ENCODE results near the gene NMNAT3.

NMNAT3 gene

DNA sequence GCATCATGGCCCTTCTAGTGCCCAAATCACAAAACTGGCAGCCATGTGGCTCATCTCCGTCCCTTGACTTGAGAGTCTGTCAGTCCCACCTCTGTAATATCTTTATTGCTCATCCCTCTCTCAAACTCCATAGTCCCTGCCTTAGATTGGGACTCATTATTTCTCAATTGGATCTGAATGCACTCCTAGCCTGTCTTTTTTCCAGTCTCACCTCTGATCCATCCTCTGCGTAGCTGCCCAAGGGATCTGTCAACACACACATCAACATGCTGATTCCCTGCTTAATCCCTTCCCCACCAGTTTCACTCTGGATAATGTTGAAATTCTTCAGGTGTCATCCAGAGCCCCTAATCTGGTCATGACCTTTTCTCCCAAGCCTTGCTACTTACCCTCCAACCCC is 39.3 kb downstream of the NMNAT3 start:
- Histone ChIP-seq H3K4me2 (ENCODE audit: low read length) (no peak overlapping the region), H3K27ac (ENCODE audit: low read depth, low read length, poor library complexity, severe bottlenecking) (no peak overlapping the region), H3K36me3 (ENCODE audit: insufficient read depth, low read length) (no peaks in the 10 kb centered on the region), H3K9me2 (ENCODE audit: low read depth, low read length) (no peaks in the 10 kb centered on the region), H4K20me1 (ENCODE audit: insufficient read depth, low read length) (no peaks in the 10 kb centered on the region), H3K4me1 (ENCODE audit: insufficient read depth, low read length, severe bottlenecking) (no peaks in the 10 kb centered on the region), H3K4me3 (ENCODE audit: low read depth, low read length, poor library complexity, severe bottlenecking) (no peak overlapping the region), H2AFZ (ENCODE audit: low read length) (no peak overlapping the region), H3K79me2 (ENCODE audit: insufficient read depth, low read length) (no peaks in the 10 kb centered on the region), H3F3A (ENCODE audit: insufficient read depth, low read length) (no peaks in the 10 kb centered on the region), H3K9ac (ENCODE audit: low read length) (no peak overlapping the region), H3K27me3 (ENCODE audit: insufficient read depth, low read length) (no peaks in the 10 kb centered on the region; the same call in 1 of the 2 replicates), H3K9me3 (ENCODE audit: low read length) (no peaks in the 10 kb centered on the region)
- TF ChIP-seq EZH2 (IDR thresholded peaks at IDR 0.05; ENCODE audit: borderline replicate concordance, low read length): no peak
- TF ChIP-seq, protein P1, sequence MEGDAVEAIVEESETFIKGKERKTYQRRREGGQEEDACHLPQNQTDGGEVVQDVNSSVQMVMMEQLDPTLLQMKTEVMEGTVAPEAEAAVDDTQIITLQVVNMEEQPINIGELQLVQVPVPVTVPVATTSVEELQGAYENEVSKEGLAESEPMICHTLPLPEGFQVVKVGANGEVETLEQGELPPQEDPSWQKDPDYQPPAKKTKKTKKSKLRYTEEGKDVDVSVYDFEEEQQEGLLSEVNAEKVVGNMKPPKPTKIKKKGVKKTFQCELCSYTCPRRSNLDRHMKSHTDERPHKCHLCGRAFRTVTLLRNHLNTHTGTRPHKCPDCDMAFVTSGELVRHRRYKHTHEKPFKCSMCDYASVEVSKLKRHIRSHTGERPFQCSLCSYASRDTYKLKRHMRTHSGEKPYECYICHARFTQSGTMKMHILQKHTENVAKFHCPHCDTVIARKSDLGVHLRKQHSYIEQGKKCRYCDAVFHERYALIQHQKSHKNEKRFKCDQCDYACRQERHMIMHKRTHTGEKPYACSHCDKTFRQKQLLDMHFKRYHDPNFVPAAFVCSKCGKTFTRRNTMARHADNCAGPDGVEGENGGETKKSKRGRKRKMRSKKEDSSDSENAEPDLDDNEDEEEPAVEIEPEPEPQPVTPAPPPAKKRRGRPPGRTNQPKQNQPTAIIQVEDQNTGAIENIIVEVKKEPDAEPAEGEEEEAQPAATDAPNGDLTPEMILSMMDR (IDR thresholded peaks at IDR 0.05; ENCODE audit: low read length): no peak

- Histone ChIP-seq H3K4me2 (ENCODE audit: low read length) (no peak overlapping the region), H3K27me3 (ENCODE audit: insufficient read depth, low read length) (no peaks in the 10 kb centered on the region; the same call in 1 of the 2 replicates), H3K9me2 (ENCODE audit: low read depth, low read length) (no peaks in the 10 kb centered on the region), H3K4me1 (ENCODE audit: insufficient read depth, low read length, severe bottlenecking) (no peaks in the 10 kb centered on the region), H3K79me2 (ENCODE audit: insufficient read depth, low read length) (no peaks in the 10 kb centered on the region), H3K4me3 (ENCODE audit: low read depth, low read length, poor library complexity, severe bottlenecking) (no peak overlapping the region), H3K27ac (ENCODE audit: low read depth, low read length, poor library complexity, severe bottlenecking) (no peak overlapping the region), H4K20me1 (ENCODE audit: insufficient read depth, low read length) (no peaks in the 10 kb centered on the region), H3F3A (ENCODE audit: insufficient read depth, low read length) (no peaks in the 10 kb centered on the region), H2AFZ (ENCODE audit: low read length) (no peak overlapping the region), H3K9me3 (ENCODE audit: low read length) (no peaks in the 10 kb centered on the region), H3K36me3 (ENCODE audit: insufficient read depth, low read length) (no peaks in the 10 kb centered on the region), H3K9ac (ENCODE audit: low read length) (no peak overlapping the region)
- TF ChIP-seq, protein P1 (IDR thresholded peaks at IDR 0.05; ENCODE audit: low read length): no peak
- no peak for TF ChIP-seq EZH2 (IDR thresholded peaks at IDR 0.05; ENCODE audit: borderline replicate concordance, low read length)
Observed at GRCh38 chr3:139636511-139636910, 41.3 kb downstream of the NMNAT3 start.

GRCh38 chr3:139634111-139634635 is 43.6 kb downstream of the NMNAT3 start:
- no peaks in the 10 kb centered on the region for H3K79me2 ChIP-seq (ENCODE audit: insufficient read depth, low read length)
- H3K27me3 ChIP-seq (ENCODE audit: insufficient read depth, low read length): no peaks in the 10 kb centered on the region; the same call in 1 of the 2 replicates
- H3K9me2 ChIP-seq (ENCODE audit: low read depth, low read length): no peaks in the 10 kb centered on the region
- no peaks in the 10 kb centered on the region for H3K9me3 ChIP-seq (ENCODE audit: low read length)
- no peak overlapping the region for H3K9ac ChIP-seq (ENCODE audit: low read length)
- no peak overlapping the region for H2AFZ ChIP-seq (ENCODE audit: low read length)
- H3F3A ChIP-seq (ENCODE audit: insufficient read depth, low read length): no peaks in the 10 kb centered on the region
- no peak overlapping the region for H3K4me3 ChIP-seq (ENCODE audit: low read depth, low read length, poor library complexity, severe bottlenecking)
- H3K4me1 ChIP-seq (ENCODE audit: insufficient read depth, low read length, severe bottlenecking): no peaks in the 10 kb centered on the region
- H4K20me1 ChIP-seq (ENCODE audit: insufficient read depth, low read length): no peaks in the 10 kb centered on the region
- no peak overlapping the region for H3K4me2 ChIP-seq (ENCODE audit: low read length)
- no peaks in the 10 kb centered on the region for H3K36me3 ChIP-seq (ENCODE audit: insufficient read depth, low read length)
- H3K27ac ChIP-seq (ENCODE audit: low read depth, low read length, poor library complexity, severe bottlenecking): no peak overlapping the region
- no peak for TF ChIP-seq EZH2 (IDR thresholded peaks at IDR 0.05; ENCODE audit: borderline replicate concordance, low read length)
- TF ChIP-seq, protein P1 (IDR thresholded peaks at IDR 0.05; ENCODE audit: low read length): no peak

Data from OCI-LY1 (cell line).